B cell (primary cell): ENCODE data around the gene CTXND1. TPM values are rescaled to one million over a fixed set of nuclear protein-coding genes. Genes with fewer than 3 reads are reported as not detected.

Source experiments
- ATAC-seq: fragments of 200-7000 bp; cut with Tn5 transposase; one replicate; pipeline ENCODE4 v1.10.0; 2021; ENCODE audit warnings: low read depth, mild to moderate bottlenecking, moderate number of reproducible peaks, moderate library complexity
- CTCF ChIA-PET: fragments of 350-600 bp; sonication (Branson Sonifier 250); formaldehyde crosslinking; loops from one replicate; lab custom pipeline; 2021; ENCODE audit warnings: antibody characterized with exemption, inconsistent platforms; lab: Charles Lee
- POLR2A ChIA-PET: fragments of 350-600 bp; sonication (Branson Sonifier 250); formaldehyde crosslinking; loops from one replicate; lab custom pipeline; 2021; ENCODE audit warnings: antibody characterized with exemption; lab: Charles Lee
- DNase-seq: peaks from one replicate; pipeline ENCODE4 v3.0.0; 2013
- H2AFZ ChIP-seq: 2 replicates; pipeline ENCODE4 v1.6.1; 2012; ENCODE audit warnings: mild to moderate bottlenecking, low read depth, low read length; ENCODE audit not compliant: insufficient read depth, poor library complexity, severe bottlenecking
- H3K27ac ChIP-seq, 2 donors: 1 replicate in 1 of 2; 2 replicates in 1 of 2; pipeline ENCODE4 v1.5.1; 2012 to 2013; ENCODE audit warnings: low read length in 2 of 2, mild to moderate bottlenecking in 2 of 2, moderate library complexity in 1 of 2
- H3K27me3 ChIP-seq, 4 experiments: fragments of 200-600 bp in 1 of 4; sonication (generic) in 1 of 4; replicated peaks in 1 of 4; 1 replicate in 2 of 4; 2 replicates in 2 of 4; pipeline versions ENCODE4 v1.6.1 to v1.7.0; 2013 to 2016; ENCODE audit warnings: low read length in 3 of 4, mild to moderate bottlenecking in 2 of 4, mixed read lengths in 1 of 4, moderate library complexity in 1 of 4; ENCODE audit not compliant: insufficient read depth in 4 of 4, control insufficient read depth in 3 of 4; ENCODE audit errors: control extremely low read depth in 1 of 4
- H3K36me3 ChIP-seq, 2 experiments: replicated peaks in 1 of 2; 1 replicate in 1 of 2; 2 replicates in 1 of 2; pipeline versions ENCODE4 v1.6.1 to v1.7.1; 2013; ENCODE audit warnings: low read length in 1 of 2; ENCODE audit not compliant: insufficient read depth in 2 of 2, control insufficient read depth in 1 of 2; ENCODE audit errors: control extremely low read depth in 1 of 2, extremely low read depth in 1 of 2
- H3K4me1 ChIP-seq, 2 donors: fragments of 200-600 bp in 1 of 2; sonication (generic) in 1 of 2; 1 replicate in 1 of 2; 2 replicates in 1 of 2; pipeline versions ENCODE4 v1.5.1 to v1.6.1; 2013 to 2017; ENCODE audit warnings: low read length in 2 of 2; ENCODE audit not compliant: control insufficient read depth in 2 of 2, insufficient read depth in 2 of 2
- H3K4me2 ChIP-seq: replicated peaks from 2 replicates; pipeline ENCODE3; 2012; ENCODE audit warnings: mild to moderate bottlenecking, low read depth, low read length; ENCODE audit not compliant: poor library complexity, severe bottlenecking
- H3K4me3 ChIP-seq, 5 experiments: fragments of 200-600 bp in 1 of 5; sonication (generic) in 1 of 5; 1 replicate in 3 of 5; 2 replicates in 2 of 5; pipeline versions ENCODE4 v1.5.1 to v1.7.0; 2011 to 2016; ENCODE audit warnings: low read length in 4 of 5, mild to moderate bottlenecking in 4 of 5, low read depth in 2 of 5, control low read depth in 1 of 5, moderate library complexity in 1 of 5; ENCODE audit not compliant: insufficient read depth in 1 of 5; ENCODE audit errors: control extremely low read depth in 1 of 5, extremely low read depth in 1 of 5
- H3K79me2 ChIP-seq: fragments of 200-600 bp; sonication (generic); one replicate; pipeline ENCODE4 v1.6.0; 2016; ENCODE audit warnings: low read length; ENCODE audit not compliant: control insufficient read depth, insufficient read depth
- H3K9ac ChIP-seq: fragments of 200-600 bp; sonication (generic); 2 replicates; pipeline ENCODE4 v1.6.1; 2017; ENCODE audit warnings: mild to moderate bottlenecking, low read length, moderate library complexity
- H3K9me3 ChIP-seq, 3 donors: one replicate each; pipeline versions ENCODE4 v1.6.1 to v1.7.1; 2013; ENCODE audit warnings: low read length in 2 of 3; ENCODE audit not compliant: control insufficient read depth in 2 of 3, insufficient read depth in 1 of 3; ENCODE audit errors: control extremely low read depth in 1 of 3
- H4K20me1 ChIP-seq: 2 replicates; pipeline ENCODE4 v1.6.0; 2012; ENCODE audit warnings: mild to moderate bottlenecking, low read length; ENCODE audit not compliant: insufficient read depth, control insufficient read depth, poor library complexity, severe bottlenecking
- H3K27ac Mint-ChIP-seq: one replicate; pipeline ENCODE4 v1.8.0; 2021; ENCODE audit warnings: mixed read lengths
- H3K27me3 Mint-ChIP-seq: one replicate; pipeline ENCODE4 v1.8.0; 2021; ENCODE audit warnings: mixed read lengths
- H3K4me1 Mint-ChIP-seq: one replicate; pipeline ENCODE4 v1.8.0; 2021; ENCODE audit warnings: mixed read lengths
- H3K4me3 Mint-ChIP-seq: one replicate; pipeline ENCODE4 v1.8.0; 2021; ENCODE audit warnings: mixed read lengths
- H3K9me3 Mint-ChIP-seq: one replicate; pipeline ENCODE4 v1.8.0; 2022; ENCODE audit warnings: mixed read lengths; ENCODE audit not compliant: insufficient read depth
- CTCF ChIP-seq: fragments of 200-600 bp; IDR thresholded peaks from one replicate; pipeline ENCODE4 v1.8.0; 2022; ENCODE audit warnings: antibody characterized with exemption, mild to moderate bottlenecking
- EZH2 ChIP-seq: IDR thresholded peaks from 2 replicates; pipeline ENCODE4 v1.6.1; 2012; ENCODE audit warnings: borderline replicate concordance, low read depth, mild to moderate bottlenecking, moderate library complexity, low read length; ENCODE audit not compliant: insufficient read depth, poor library complexity, severe bottlenecking
- WGBS: methylation state at CpG from one replicate; pipeline ENCODE4 v1.1.5; 2013; ENCODE audit warnings: missing lambda C conversion rate; ENCODE audit not compliant: insufficient coverage; 5-methylcytosine and 5-hydroxymethylcytosine counted together
- intact Hi-C: fragments of 100-400 bp; cut with micrococcal nuclease; formaldehyde crosslinking; loops from one replicate; pipeline ENCODE4 v1.10.0; 2022
- polyA plus RNA-seq: library from polyadenylated mRNA; depleted of rRNA; stranded (reverse); fragments of >200 nt; gene quantifications from 2 replicates; pipeline ENCODE4 v1.2.3, GENCODE V29; 2012
- total RNA-seq, 2 donors: library from RNA; stranded (reverse); fragments of 120-200 nt in 1 of 2; gene quantifications; 1 replicate in 1 of 2; 2 replicates in 1 of 2; pipeline versions ENCODE4 v1.2.3 to v1.2.4, GENCODE V29; 2013 to 2022

Gene CTXND1
- total and polyA plus RNA-seq, 2 donors (not counting 1 experiment from before 2014, with no cell fraction given): not detected

- no peak overlapping the region for H2AFZ ChIP-seq
- H3K4me1 Mint-ChIP-seq: no peaks in the 10 kb centered on the region
- DNase-seq (no peak), ATAC-seq (no peak)
- H3K27me3 Mint-ChIP-seq: peaks cover 17% of the 10 kb centered on the region
- H3K4me2 ChIP-seq: no peak overlapping the region
- no peaks in the 10 kb centered on the region for H3K27me3 ChIP-seq
- H3K27ac Mint-ChIP-seq: no peak overlapping the region
- WGBS: 87% methylated on average over 3 of the region's 3 CpGs
- no peak overlapping the region for H3K4me3 ChIP-seq
- no peak for TF ChIP-seq CTCF
- TF ChIP-seq EZH2: no peak
- H4K20me1 ChIP-seq: no peaks in the 10 kb centered on the region
- ChIA-PET POLR2A (no interaction called here), CTCF (no interaction called here)
- no peak overlapping the region for H3K27ac ChIP-seq
- intact Hi-C loops: no loop called here
- H3K9me3 Mint-ChIP-seq: no peaks in the 10 kb centered on the region
- no peak overlapping the region for H3K4me3 Mint-ChIP-seq
- H3K36me3 ChIP-seq: no peaks in the 10 kb centered on the region
- no peaks in the 10 kb centered on the region for H3K79me2 ChIP-seq
- H3K9me3 ChIP-seq: no peaks in the 10 kb centered on the region
- no peak overlapping the region for H3K9ac ChIP-seq
- H3K4me1 ChIP-seq: no peaks in the 10 kb centered on the region
Measured at GRCh38 chr15:80283531-80283930, 31.5 kb upstream of the CTXND1 start.

- Histone ChIP-seq H4K20me1 (no peaks in the 10 kb centered on the region), H3K4me3 (no peak overlapping the region), H3K4me2 (no peak overlapping the region), H3K9me3 (peaks cover 0 to 6% (median 0%) of the 10 kb centered on the region in 3 donors), H3K27me3 (no peaks in the 10 kb centered on the region), H2AFZ (no peak overlapping the region), H3K9ac (no peak overlapping the region), H3K27ac (no peak overlapping the region), H3K36me3 (no peaks in the 10 kb centered on the region), H3K4me1 (no peaks in the 10 kb centered on the region), H3K79me2 (no peaks in the 10 kb centered on the region)
- Mint-ChIP-seq H3K4me3 (no peak overlapping the region), H3K27me3 (peaks cover 7% of the 10 kb centered on the region), H3K27ac (no peak overlapping the region), H3K4me1 (no peaks in the 10 kb centered on the region), H3K9me3 (no peaks in the 10 kb centered on the region)
- 71% methylated on average over 4 of the region's 6 CpGs for WGBS
- CTCF ChIA-PET: no interaction called here
- no peak for ATAC-seq
- no peak for DNase-seq
- intact Hi-C loops: no loop called here
- POLR2A ChIA-PET: no interaction called here
- no peak for TF ChIP-seq CTCF
- no peak for TF ChIP-seq EZH2
Measured at GRCh38 chr15:80277147-80277546, 25.1 kb upstream of the CTXND1 start.
